ENCODE data around the gene CHST12.

CHST12 gene

GRCh38 chr7:2483494-2483893 is 80.1 kb downstream of the CHST12 start:
- DNase-seq = no peak

GRCh38 chr7:2484868-2485267 is 81.5 kb downstream of the CHST12 start:
- DNase-seq = no peak

GRCh38 chr7:2487586-2488271 is 84.3 kb downstream of the CHST12 start:
- DNase-seq = no peak

GRCh38 chr7:2488272-2488645 is 84.8 kb downstream of the CHST12 start:
- no peak for DNase-seq

GRCh38 chr7:2488681-2489080 is 85.3 kb downstream of the CHST12 start:
- no peak for DNase-seq

- no peak for DNase-seq
Observed at GRCh38 chr7:2490181-2490651, 86.8 kb downstream of the CHST12 start.

GRCh38 chr7:2492038-2492437 is 88.6 kb downstream of the CHST12 start:
- DNase-seq = no peak

GRCh38 chr7:2493205-2494164 is 90.1 kb downstream of the CHST12 start:
- no peak for DNase-seq

GRCh38 chr7:2494191-2495130 is 91.0 kb downstream of the CHST12 start:
- DNase-seq = no peak

- no peak for DNase-seq
Observed at GRCh38 chr7:2495418-2496299, 92.2 kb downstream of the CHST12 start.

GRCh38 chr7:2496375-2496774 is 93.0 kb downstream of the CHST12 start:
- no peak for DNase-seq

- DNase-seq = no peak
Observed at GRCh38 chr7:2497065-2497464, 93.7 kb downstream of the CHST12 start.

GRCh38 chr7:2497500-2498336 is 94.3 kb downstream of the CHST12 start:
- DNase-seq = no peak

All from hematopoietic multipotent progenitor cell treated with erythropoietin and hydrocortisone succinate and interleukin-3 and kit ligand, for 8 days (in vitro differentiated cells).